Panc1 (cell line): ENCODE results near the gene CATSPER3. TPM values are rescaled to one million over a fixed set of nuclear protein-coding genes. Genes with fewer than 3 reads are reported as not detected.

Source experiments
- ATAC-seq: fragments of 200-7000 bp; cut with Tn5 transposase; 2 replicates; pipeline ENCODE4 v1.9.1; 2020; ENCODE audit warnings: mild to moderate bottlenecking, moderate library complexity
- BruUV-seq: library from RNA; stranded (reverse); fragments of 400-500 nt; replicated peaks from 2 replicates; lab custom pipeline; 2021; lab: Mats Ljungman, UMichigan
- CTCF ChIA-PET: fragments of 300-600 bp; sonication (Branson Sonifier 250); formaldehyde crosslinking; loops from one replicate; lab custom pipeline; 2022; ENCODE audit warnings: antibody characterized with exemption; lab: Charles Lee
- POLR2A ChIA-PET: fragments of 300-600 bp; sonication (Branson Sonifier 250); formaldehyde crosslinking; loops from one replicate; lab custom pipeline; 2022; ENCODE audit warnings: antibody characterized with exemption; lab: Charles Lee
- DNase-seq: peaks from one replicate; pipeline ENCODE4 v3.0.0-alpha.2; 2010; ENCODE audit warnings: low read depth, low spot score
- H3K27ac ChIP-seq: 2 replicates; pipeline ENCODE4 v1.5.1; 2011; ENCODE audit warnings: mild to moderate bottlenecking, low read length, inconsistent platforms
- H3K27me3 ChIP-seq: fragments of 200-500 bp; sonication (Bioruptor generic); 2 replicates; pipeline ENCODE4 v1.6.0; 2014; ENCODE audit warnings: low read length, inconsistent platforms; ENCODE audit not compliant: control insufficient read depth, insufficient read depth
- H3K36me3 ChIP-seq: fragments of 200-500 bp; sonication (Bioruptor generic); 2 replicates; pipeline ENCODE4 v1.5.1; 2014; ENCODE audit warnings: inconsistent platforms, mild to moderate bottlenecking, low read length, moderate library complexity; ENCODE audit not compliant: control insufficient read depth, insufficient read depth
- H3K4me1 ChIP-seq: 2 replicates; pipeline ENCODE4 v1.5.1; 2011; ENCODE audit warnings: inconsistent platforms, mild to moderate bottlenecking, low read length, moderate library complexity; ENCODE audit not compliant: control insufficient read depth, insufficient read depth
- H3K4me3 ChIP-seq, 2 experiments: 2 replicates each; pipeline ENCODE4 v1.5.1; 2011 to 2012; ENCODE audit warnings: low read depth in 2 of 2, low read length in 2 of 2, mild to moderate bottlenecking in 2 of 2, inconsistent platforms in 1 of 2, moderate library complexity in 1 of 2
- H3K9me3 ChIP-seq: fragments of 200-500 bp; sonication (Bioruptor generic); 2 replicates; pipeline ENCODE4 v1.5.1; 2014; ENCODE audit warnings: low read depth, mild to moderate bottlenecking, inconsistent platforms, low read length, moderate library complexity; ENCODE audit not compliant: control insufficient read depth, insufficient read depth
- POLR2AphosphoS5 ChIP-seq: IDR thresholded peaks from 2 replicates; pipeline ENCODE4 v1.6.1; 2012; ENCODE audit warnings: mild to moderate bottlenecking, low read depth, low read length, moderate library complexity
- SIN3A ChIP-seq: IDR thresholded peaks from 2 replicates; pipeline ENCODE4 v1.6.1; 2012; ENCODE audit warnings: low read depth, mild to moderate bottlenecking, low read length, moderate library complexity, borderline replicate concordance; ENCODE audit not compliant: insufficient read depth
- TCF7L2 ChIP-seq: IDR thresholded peaks from 2 replicates; pipeline ENCODE4 v1.6.1; 2011; ENCODE audit warnings: mild to moderate bottlenecking, low read depth, low read length, inconsistent platforms
- in situ Hi-C: cut with HindIII; loops from 2 replicates; pipeline ENCODE4 v1.10.0; 2016; ENCODE audit warnings: low sequenced_read_pairs, low pct_unique_long_range_greater_than_20kb
- intact Hi-C: fragments of 100-400 bp; cut with micrococcal nuclease; formaldehyde crosslinking; loops from one replicate; pipeline ENCODE4 v1.10.0; 2022; ENCODE audit not compliant: unreplicated experiment
- total RNA-seq: library from RNA; stranded (reverse); gene quantifications from one replicate; pipeline ENCODE4 v1.2.1, GENCODE V29; 2021; ENCODE audit not compliant: unreplicated experiment
- TF ChIP-seq, protein P1 (sequence below), 2 experiments: IDR thresholded peaks; 2 replicates each; pipeline ENCODE4 v1.6.1; 2011 to 2012; ENCODE audit warnings: low read depth in 2 of 2, control low read depth in 1 of 2, low read length in 1 of 2, mild to moderate bottlenecking in 1 of 2, moderate library complexity in 1 of 2; ENCODE audit not compliant: insufficient read depth in 1 of 2
- TF ChIP-seq, protein P2 (sequence below): fragments of 450-650 bp; IDR thresholded peaks from 2 replicates; pipeline ENCODE4 v1.5.1; 2017; ENCODE audit warnings: mild to moderate bottlenecking

CATSPER3 gene
- total RNA-seq, 1 experiment from 2014 or later, result 0.69 TPM

DNA sequence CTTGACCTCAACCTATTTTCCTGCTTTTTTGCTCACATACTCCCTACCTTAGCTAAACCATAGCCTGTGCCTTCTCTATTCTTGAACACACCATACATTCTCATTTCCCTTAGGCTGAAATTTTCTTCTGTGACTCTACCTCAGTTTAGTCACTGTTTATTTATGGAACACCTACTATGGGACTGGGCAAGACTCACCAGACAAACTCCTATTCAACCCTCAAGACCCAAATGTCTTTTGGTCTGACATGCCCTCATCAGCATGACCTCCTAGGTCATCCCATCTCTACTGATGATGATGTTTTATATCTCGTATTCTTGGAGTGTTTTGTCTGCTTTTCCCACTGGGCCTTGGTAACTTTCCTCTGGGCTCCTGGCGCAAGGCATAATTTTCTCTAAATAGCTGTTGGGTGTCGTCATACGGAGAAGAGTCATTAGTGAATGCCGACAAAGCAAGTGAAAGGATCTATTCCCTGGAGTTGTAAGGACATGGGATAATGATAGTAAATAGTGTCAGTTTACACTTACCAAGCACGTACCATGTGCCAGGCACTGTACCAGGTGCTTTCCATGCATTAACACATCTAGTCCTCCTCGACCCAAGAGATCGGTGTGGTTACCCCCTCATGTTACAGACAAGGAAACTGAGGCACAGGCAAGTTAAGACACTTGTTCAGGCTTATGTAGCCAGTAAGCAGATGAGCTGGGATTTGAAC lies 88.8 kb downstream of the CATSPER3 start:
- H3K27ac ChIP-seq, result no peak overlapping the region
- H3K4me3 ChIP-seq, result no peak overlapping the region
- no peak for ATAC-seq
- ChIA-PET POLR2A (no interaction called here), CTCF (no interaction called here)
- no peaks in the 10 kb centered on the region for H3K27me3 ChIP-seq
- no TSS peak for BruUV-seq
- H3K9me3 ChIP-seq, result no peaks in the 10 kb centered on the region
- no peaks in the 10 kb centered on the region for H3K4me1 ChIP-seq
- TF ChIP-seq TCF7L2, result no peak
- TF ChIP-seq POLR2AphosphoS5, result no peak
- TF ChIP-seq, protein P1, sequence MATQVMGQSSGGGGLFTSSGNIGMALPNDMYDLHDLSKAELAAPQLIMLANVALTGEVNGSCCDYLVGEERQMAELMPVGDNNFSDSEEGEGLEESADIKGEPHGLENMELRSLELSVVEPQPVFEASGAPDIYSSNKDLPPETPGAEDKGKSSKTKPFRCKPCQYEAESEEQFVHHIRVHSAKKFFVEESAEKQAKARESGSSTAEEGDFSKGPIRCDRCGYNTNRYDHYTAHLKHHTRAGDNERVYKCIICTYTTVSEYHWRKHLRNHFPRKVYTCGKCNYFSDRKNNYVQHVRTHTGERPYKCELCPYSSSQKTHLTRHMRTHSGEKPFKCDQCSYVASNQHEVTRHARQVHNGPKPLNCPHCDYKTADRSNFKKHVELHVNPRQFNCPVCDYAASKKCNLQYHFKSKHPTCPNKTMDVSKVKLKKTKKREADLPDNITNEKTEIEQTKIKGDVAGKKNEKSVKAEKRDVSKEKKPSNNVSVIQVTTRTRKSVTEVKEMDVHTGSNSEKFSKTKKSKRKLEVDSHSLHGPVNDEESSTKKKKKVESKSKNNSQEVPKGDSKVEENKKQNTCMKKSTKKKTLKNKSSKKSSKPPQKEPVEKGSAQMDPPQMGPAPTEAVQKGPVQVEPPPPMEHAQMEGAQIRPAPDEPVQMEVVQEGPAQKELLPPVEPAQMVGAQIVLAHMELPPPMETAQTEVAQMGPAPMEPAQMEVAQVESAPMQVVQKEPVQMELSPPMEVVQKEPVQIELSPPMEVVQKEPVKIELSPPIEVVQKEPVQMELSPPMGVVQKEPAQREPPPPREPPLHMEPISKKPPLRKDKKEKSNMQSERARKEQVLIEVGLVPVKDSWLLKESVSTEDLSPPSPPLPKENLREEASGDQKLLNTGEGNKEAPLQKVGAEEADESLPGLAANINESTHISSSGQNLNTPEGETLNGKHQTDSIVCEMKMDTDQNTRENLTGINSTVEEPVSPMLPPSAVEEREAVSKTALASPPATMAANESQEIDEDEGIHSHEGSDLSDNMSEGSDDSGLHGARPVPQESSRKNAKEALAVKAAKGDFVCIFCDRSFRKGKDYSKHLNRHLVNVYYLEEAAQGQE (IDR thresholded peaks at IDR 0.05; ENCODE audit: insufficient read depth in 1 of 2, low read depth in 2 of 2, low read length in 1 of 2), result no peak
- no peak for TF ChIP-seq SIN3A
- intact Hi-C loops (no loop called here), in situ Hi-C loops (no loop called here)
- H3K36me3 ChIP-seq, result no peaks in the 10 kb centered on the region
- no peak for DNase-seq

DNA sequence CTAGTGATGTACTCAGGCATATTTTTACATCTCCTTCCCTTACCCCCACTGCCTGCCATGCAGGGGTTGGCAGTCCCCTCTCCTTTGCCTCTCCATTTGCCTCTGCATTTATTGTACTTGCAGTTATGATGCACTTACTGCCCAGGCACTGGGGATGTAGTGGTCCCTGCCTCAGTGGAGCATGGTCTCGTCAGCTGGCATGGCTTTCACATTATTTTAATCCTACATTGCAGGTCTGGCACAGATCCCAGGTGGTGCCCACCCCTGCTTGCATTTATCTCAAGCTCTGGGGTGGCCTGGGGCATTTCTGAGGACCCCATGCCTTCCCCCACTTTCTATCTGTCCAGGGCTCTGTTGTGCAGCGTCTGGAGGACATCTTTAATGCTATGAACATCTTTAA lies 89.5 kb downstream of the CATSPER3 start:
- Histone ChIP-seq H3K4me1 (no peaks in the 10 kb centered on the region), H3K27me3 (no peaks in the 10 kb centered on the region), H3K36me3 (no peaks in the 10 kb centered on the region), H3K4me3 (no peak overlapping the region), H3K9me3 (no peaks in the 10 kb centered on the region), H3K27ac (no peak overlapping the region)
- no peak for DNase-seq
- intact Hi-C loops, result no loop called here
- TF ChIP-seq SIN3A, result no peak
- TF ChIP-seq, protein P1 (IDR thresholded peaks at IDR 0.05; ENCODE audit: insufficient read depth in 1 of 2, low read depth in 2 of 2, low read length in 1 of 2), result no peak
- no peak for TF ChIP-seq TCF7L2
- TF ChIP-seq, protein P2, sequence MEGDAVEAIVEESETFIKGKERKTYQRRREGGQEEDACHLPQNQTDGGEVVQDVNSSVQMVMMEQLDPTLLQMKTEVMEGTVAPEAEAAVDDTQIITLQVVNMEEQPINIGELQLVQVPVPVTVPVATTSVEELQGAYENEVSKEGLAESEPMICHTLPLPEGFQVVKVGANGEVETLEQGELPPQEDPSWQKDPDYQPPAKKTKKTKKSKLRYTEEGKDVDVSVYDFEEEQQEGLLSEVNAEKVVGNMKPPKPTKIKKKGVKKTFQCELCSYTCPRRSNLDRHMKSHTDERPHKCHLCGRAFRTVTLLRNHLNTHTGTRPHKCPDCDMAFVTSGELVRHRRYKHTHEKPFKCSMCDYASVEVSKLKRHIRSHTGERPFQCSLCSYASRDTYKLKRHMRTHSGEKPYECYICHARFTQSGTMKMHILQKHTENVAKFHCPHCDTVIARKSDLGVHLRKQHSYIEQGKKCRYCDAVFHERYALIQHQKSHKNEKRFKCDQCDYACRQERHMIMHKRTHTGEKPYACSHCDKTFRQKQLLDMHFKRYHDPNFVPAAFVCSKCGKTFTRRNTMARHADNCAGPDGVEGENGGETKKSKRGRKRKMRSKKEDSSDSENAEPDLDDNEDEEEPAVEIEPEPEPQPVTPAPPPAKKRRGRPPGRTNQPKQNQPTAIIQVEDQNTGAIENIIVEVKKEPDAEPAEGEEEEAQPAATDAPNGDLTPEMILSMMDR, result no peak
- TF ChIP-seq POLR2AphosphoS5, result no peak
- CTCF ChIA-PET, result no interaction called here
- ATAC-seq, result no peak
- POLR2A ChIA-PET, result no interaction called here
- in situ Hi-C loops, result no loop called here
- no TSS peak for BruUV-seq
